Stimulated activated naive B cell treated with anti-CD40 and anti-IgM and Interleukin-4, amounts not matched to agents 10 μg/mL and 1 μg/mL and 100 μg/mL, for 72 hours (primary cell): Measurements from ENCODE around the gene USP44.
"Not testable (repeated sequence)": the region's sequence is repeated elsewhere in the genome, so short reads cannot be mapped to it uniquely, and the experiment has no call there.

ENCODE experiments used
- ATAC-seq, 2 donors: fragments of 150-1000 bp; cut with Tn5 transposase; replicated peaks; 2 replicates each; pipeline ENCODE4 v1.10.0; 2021; ENCODE audit warnings: moderate library complexity in 1 of 2
- DNase-seq: peaks from one replicate; pipeline ENCODE4 v3.0.0; 2021
- H3K27ac Mint-ChIP-seq: one replicate; pipeline ENCODE4 v1.8.0; 2022; ENCODE audit warnings: mild to moderate bottlenecking, mixed read lengths
- H3K27me3 Mint-ChIP-seq, 2 donors: one replicate each; pipeline ENCODE4 v1.8.0; 2022; ENCODE audit warnings: mixed read lengths in 2 of 2
- H3K36me3 Mint-ChIP-seq, 2 donors: one replicate each; pipeline ENCODE4 v1.8.0; 2022; ENCODE audit warnings: mixed read lengths in 2 of 2, mild to moderate bottlenecking in 1 of 2
- H3K4me1 Mint-ChIP-seq, 2 donors: one replicate each; pipeline ENCODE4 v1.8.0; 2022; ENCODE audit warnings: mixed read lengths in 2 of 2, mild to moderate bottlenecking in 1 of 2
- H3K4me3 Mint-ChIP-seq, 2 donors: one replicate each; pipeline ENCODE4 v1.8.0; 2022; ENCODE audit warnings: mild to moderate bottlenecking in 2 of 2, mixed read lengths in 2 of 2, moderate library complexity in 1 of 2
- H3K9me3 Mint-ChIP-seq, 2 donors: one replicate each; pipeline ENCODE4 v1.8.0; 2022; ENCODE audit warnings: mixed read lengths in 2 of 2, mild to moderate bottlenecking in 1 of 2

Gene USP44

DNA sequence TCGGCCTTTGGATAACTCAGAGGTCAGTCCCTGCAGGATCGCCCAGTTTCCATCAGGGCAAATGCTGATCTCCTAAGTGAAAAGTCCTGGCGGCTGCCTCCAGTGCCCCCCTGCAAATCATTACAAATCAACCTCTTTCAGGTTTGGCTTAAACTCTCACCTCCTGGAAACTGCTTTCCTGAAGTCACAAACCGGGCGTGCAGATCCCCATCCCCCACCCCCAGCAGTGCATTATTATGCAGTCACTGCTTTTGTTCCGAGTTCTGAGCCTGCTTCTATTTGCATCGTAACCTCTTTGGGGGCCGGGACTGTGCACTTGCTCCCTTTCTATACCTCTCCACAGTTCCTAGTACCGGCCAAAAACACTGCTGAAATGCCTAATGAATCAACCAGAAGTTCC is at the start of gene USP44:
Gene USP44 (minus strand): TSS at position 172 of the 400 bp plus-strand sequence. CDS start 17,220 bp downstream, outside the sequence.
- no peak for ATAC-seq
- peaks cover 0 to 3% of the 10 kb centered on the region in 2 donors for H3K36me3 Mint-ChIP-seq
- peaks cover 0 to 3% of the 10 kb centered on the region in 2 donors for H3K9me3 Mint-ChIP-seq
- no peak within 1 kb of the TSS for H3K27ac Mint-ChIP-seq
- H3K4me1 Mint-ChIP-seq, result peaks cover 12 to 23% of the 10 kb centered on the region in 2 donors
- no peak for DNase-seq
- H3K27me3 Mint-ChIP-seq, result peaks cover 0 to 11% of the 10 kb centered on the region in 2 donors
- no peak within 1 kb of the TSS for H3K4me3 Mint-ChIP-seq

- no peak for DNase-seq
- H3K4me3 Mint-ChIP-seq, result no peak overlapping the region
- H3K27me3 Mint-ChIP-seq, result peaks cover 0 to 4% of the 10 kb centered on the region in 2 donors
- no peaks in the 10 kb centered on the region for H3K9me3 Mint-ChIP-seq
- H3K27ac Mint-ChIP-seq, result no peak overlapping the region
- no peak for ATAC-seq
- no peaks in the 10 kb centered on the region for H3K36me3 Mint-ChIP-seq
- no peaks in the 10 kb centered on the region for H3K4me1 Mint-ChIP-seq
Measured at GRCh38 chr12:95600567-95600966, 49.3 kb upstream of the USP44 start.

GRCh38 chr12:95599880-95600279 is 48.6 kb upstream of the USP44 start:
- Mint-ChIP-seq H3K36me3 (no peaks in the 10 kb centered on the region), H3K27me3 (peaks cover 0 to 4% of the 10 kb centered on the region in 2 donors), H3K4me3 (no peak overlapping the region), H3K4me1 (no peaks in the 10 kb centered on the region), H3K27ac (no peak overlapping the region), H3K9me3 (no peaks in the 10 kb centered on the region)
- no peak for DNase-seq
- no peak for ATAC-seq

DNA sequence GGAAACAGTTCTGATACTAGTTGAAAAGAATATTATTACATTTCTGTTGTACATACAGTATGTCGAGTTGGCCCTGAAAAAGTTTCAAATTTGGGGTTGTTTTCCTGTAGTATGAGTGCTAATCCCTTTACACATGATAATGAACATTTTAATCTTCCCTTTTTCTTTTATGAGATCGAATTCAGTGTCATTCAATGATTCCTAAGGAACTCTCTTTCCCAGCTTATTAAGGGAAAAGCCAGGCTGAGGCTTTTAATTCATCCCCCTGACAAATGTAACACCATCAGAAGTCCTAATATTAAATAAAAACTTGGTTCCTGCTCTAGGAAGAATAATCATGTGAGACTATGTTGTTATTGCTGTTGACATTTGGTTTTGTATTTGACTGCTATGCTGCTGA is 42.9 kb upstream of the USP44 start:
- Mint-ChIP-seq H3K27ac (no peak overlapping the region), H3K27me3 (peaks cover 0 to 8% of the 10 kb centered on the region in 2 donors), H3K4me1 (no peaks in the 10 kb centered on the region), H3K36me3 (no peaks in the 10 kb centered on the region), H3K4me3 (no peak overlapping the region), H3K9me3 (no peaks in the 10 kb centered on the region)
- ATAC-seq (no peak), DNase-seq (no peak)

DNA sequence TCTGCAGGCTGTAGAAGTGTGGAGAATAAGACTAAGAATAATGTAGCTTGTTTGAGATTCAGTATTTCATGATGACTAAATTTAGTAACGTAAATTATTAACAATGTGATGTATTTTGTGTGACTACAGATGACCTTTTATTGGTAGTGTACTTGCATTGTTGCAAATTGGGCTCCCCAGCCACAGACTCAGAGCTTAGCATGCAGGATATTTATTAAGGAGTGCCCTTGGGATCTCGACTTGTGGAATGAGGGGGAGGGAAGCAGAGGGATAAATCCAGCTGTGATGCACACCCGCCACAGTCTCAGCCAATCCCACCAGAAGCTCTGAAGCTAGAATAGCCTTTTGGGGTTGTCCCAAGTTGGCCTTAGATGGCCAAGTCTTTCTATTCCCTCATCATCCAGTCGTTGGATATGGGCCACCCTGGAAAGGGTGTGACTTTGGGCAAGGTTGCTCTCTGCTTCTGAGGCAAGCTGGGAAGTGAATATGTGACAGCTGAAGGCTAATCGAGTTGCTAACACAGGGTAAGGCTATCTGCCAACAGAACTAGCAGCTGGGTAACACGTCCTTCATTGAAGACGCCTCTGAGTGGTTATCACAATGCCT is 42.1 kb upstream of the USP44 start:
- no peaks in the 10 kb centered on the region for H3K36me3 Mint-ChIP-seq

DNA sequence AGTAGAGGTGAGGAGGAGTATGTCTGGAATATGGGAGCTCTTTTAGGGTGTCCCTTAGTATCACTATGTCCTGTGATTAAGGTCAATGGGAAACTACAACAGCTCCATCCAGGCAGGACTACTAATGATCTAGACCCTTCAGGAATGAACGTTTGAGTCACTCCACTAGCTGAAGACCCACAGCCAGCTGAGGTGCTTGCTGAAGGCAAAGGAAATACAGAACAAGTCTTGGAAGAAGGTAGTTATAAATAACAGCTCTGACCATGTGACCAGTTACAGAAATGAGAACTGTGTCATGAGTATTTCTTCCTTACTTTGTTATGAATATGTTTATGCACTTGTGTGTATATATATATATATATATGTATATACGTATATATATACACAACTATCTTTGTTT is 40.5 kb upstream of the USP44 start:
- DNase-seq, result no peak

More for the DNA sequence above, 42.1 kb upstream of the USP44 start:
- DNase-seq (no peak), ATAC-seq (no peak)
- Mint-ChIP-seq H3K27ac (no peak overlapping the region), H3K27me3 (peaks cover 4 to 11% of the 10 kb centered on the region in 2 donors), H3K4me1 (peaks cover 0 to 1% of the 10 kb centered on the region in 2 donors), H3K4me3 (no peak overlapping the region), H3K9me3 (no peaks in the 10 kb centered on the region)

DNA sequence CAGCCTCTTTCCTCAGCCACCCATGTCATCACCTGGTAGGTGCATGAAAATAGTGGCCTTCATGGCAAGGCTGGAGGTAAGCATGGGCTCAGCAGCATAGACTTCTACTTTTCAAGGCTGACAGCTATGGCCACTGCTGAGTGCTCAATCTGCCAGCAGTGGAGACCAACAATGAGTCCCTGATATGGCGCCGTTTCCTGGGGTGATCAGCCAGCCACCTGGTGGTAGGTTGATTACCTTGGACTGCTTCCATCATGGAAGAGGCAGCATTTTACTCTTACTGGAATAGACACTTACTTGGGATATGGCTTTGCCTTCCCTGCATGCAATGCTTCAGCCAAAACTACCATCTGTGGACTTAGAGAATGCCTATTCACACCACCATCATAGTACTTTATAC is 39.5 kb upstream of the USP44 start:
- Mint-ChIP-seq H3K4me1 (peaks cover 0 to 3% of the 10 kb centered on the region in 2 donors), H3K27ac (no peak overlapping the region), H3K4me3 (no peak overlapping the region), H3K27me3 (peaks cover 4 to 19% of the 10 kb centered on the region in 2 donors), H3K9me3 (no peaks in the 10 kb centered on the region), H3K36me3 (no peaks in the 10 kb centered on the region)
- no peak for ATAC-seq
- DNase-seq, result no peak

More for the DNA sequence above, 40.5 kb upstream of the USP44 start:
- Mint-ChIP-seq H3K27ac (no peak overlapping the region), H3K4me3 (no peak overlapping the region), H3K27me3 (peaks cover 4 to 19% of the 10 kb centered on the region in 2 donors), H3K4me1 (peaks cover 0 to 3% of the 10 kb centered on the region in 2 donors), H3K36me3 (no peaks in the 10 kb centered on the region), H3K9me3 (no peaks in the 10 kb centered on the region)
- no peak for ATAC-seq

DNA sequence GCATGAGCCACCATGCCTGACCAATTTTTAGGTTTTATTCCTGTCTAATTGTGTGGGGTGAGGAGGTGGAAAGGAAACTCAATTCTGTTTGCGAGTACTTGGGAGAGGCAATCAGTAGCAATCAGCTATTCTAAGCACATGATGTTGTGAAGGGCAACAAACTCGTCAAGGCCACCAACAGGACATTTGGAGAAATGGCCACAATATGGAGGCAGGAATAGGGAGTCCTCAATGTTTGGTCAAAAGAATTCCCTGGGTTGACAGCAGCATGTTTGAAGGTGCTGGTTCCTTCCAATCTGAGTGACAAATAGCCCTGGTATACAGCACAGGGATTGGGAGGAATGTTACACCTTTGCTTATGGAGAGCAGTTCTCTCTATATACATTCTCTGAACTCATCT is 32.7 kb upstream of the USP44 start:
- ATAC-seq, result no peak
- no peak overlapping the region for H3K4me3 Mint-ChIP-seq
- H3K36me3 Mint-ChIP-seq, result peaks cover 0 to 2% of the 10 kb centered on the region in 2 donors
- no peak for DNase-seq
- H3K27ac Mint-ChIP-seq, result no peak overlapping the region
- H3K9me3 Mint-ChIP-seq, result no peaks in the 10 kb centered on the region
- peaks cover 7 to 15% of the 10 kb centered on the region in 2 donors for H3K4me1 Mint-ChIP-seq
- H3K27me3 Mint-ChIP-seq, result peaks cover 4 to 11% of the 10 kb centered on the region in 2 donors

DNA sequence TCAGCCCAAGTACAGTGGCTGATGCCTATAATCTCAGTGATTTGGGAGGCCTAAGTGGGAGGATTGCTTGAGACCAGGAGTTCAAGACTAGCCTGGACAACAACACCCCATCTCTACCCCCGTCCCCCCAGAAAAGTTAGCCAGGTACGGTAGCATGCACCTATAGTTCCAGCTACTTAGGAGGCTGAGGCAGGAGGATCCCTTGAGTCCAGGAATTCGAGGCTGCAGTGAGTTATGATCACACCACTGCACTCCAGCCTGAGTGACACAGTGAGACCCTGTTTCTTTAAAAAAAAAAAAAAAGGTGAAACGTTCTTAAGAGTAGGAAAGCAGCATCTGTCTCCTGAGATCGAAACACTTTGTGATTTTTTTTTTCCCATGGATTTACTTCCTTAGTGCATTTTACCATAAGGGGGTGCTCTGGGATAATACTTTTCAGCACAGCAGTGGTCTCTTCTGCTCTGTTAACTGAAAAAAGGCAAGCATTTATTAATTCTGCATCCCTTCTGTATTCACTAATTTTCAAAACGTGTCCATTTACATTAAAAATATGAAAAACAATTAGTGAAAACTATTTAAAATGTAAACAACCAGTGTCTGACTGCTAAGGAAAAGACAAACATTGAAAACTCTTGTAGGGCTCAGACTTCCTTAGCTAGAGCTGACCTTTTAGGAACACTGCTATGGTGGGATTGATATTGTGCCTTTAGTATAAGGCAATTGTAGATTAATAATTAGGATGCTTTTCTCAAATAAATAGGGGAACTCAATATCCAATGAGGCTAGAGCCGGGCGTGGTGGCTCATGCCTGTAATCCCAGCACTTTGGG is 31.2 kb upstream of the USP44 start:
- DNase-seq, result no peak
- ATAC-seq, result no peak
- Mint-ChIP-seq H3K9me3 (no peaks in the 10 kb centered on the region), H3K27ac (no peak overlapping the region), H3K27me3 (peaks cover 0 to 6% of the 10 kb centered on the region in 2 donors), H3K4me3 (no peak overlapping the region), H3K36me3 (peaks cover 0 to 2% of the 10 kb centered on the region in 2 donors), H3K4me1 (peaks cover 5 to 15% of the 10 kb centered on the region in 2 donors)

DNA sequence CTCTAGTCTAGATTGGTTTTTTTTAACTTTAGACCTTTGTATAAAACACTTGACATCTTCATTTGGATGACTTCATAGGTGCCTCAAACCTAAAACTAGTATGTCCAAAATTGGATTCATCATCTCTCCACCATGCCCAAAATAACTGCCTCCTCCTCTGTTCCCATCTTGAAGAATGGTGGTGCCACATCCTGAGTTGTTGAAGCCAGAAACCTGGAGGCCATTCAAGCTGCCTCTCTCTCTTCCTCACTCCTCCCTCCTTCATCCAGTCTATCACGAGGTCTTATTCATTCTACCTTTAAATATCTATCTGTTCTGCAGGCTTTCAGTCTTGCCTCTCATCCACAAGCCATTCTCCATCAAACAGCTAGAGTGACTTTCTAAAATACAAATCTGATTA is 26.5 kb upstream of the USP44 start:
- no peaks in the 10 kb centered on the region for H3K9me3 Mint-ChIP-seq
- H3K36me3 Mint-ChIP-seq, result peaks cover 0 to 2% of the 10 kb centered on the region in 2 donors
- H3K4me3 Mint-ChIP-seq, result no peak overlapping the region
- H3K27me3 Mint-ChIP-seq, result no peaks in the 10 kb centered on the region
- no peak overlapping the region for H3K27ac Mint-ChIP-seq
- ATAC-seq, result no peak
- no peak for DNase-seq
- peaks cover 17 to 36% of the 10 kb centered on the region in 2 donors for H3K4me1 Mint-ChIP-seq

- H3K4me1 Mint-ChIP-seq, result peaks cover 18 to 41% of the 10 kb centered on the region in 2 donors
- no peaks in the 10 kb centered on the region for H3K27me3 Mint-ChIP-seq
- peaks cover 0 to 2% of the 10 kb centered on the region in 2 donors for H3K36me3 Mint-ChIP-seq
- H3K27ac Mint-ChIP-seq, result no peak overlapping the region
- ATAC-seq (no peak), DNase-seq (no peak)
- no peaks in the 10 kb centered on the region for H3K9me3 Mint-ChIP-seq
- H3K4me3 Mint-ChIP-seq, result peak overlapping the region; percentile 83 to 86
Measured at GRCh38 chr12:95574799-95575452, 23.6 kb upstream of the USP44 start.

GRCh38 chr12:95573951-95574576 is 22.8 kb upstream of the USP44 start:
- Mint-ChIP-seq H3K9me3 (no peaks in the 10 kb centered on the region), H3K36me3 (peaks cover 0 to 1% of the 10 kb centered on the region in 2 donors), H3K4me1 (peaks cover 18 to 36% of the 10 kb centered on the region in 2 donors), H3K27me3 (peaks cover 0 to under 1% of the 10 kb centered on the region in 2 donors), H3K4me3 (peak overlapping the region; percentile 83 to 86), H3K27ac (peak overlapping the region; percentile 91)
- no peak for DNase-seq
- ATAC-seq, result peak; percentile 78 to 88

GRCh38 chr12:95571369-95571768 is 20.1 kb upstream of the USP44 start:
- Mint-ChIP-seq H3K4me3 (no peak overlapping the region), H3K9me3 (no peaks in the 10 kb centered on the region), H3K27me3 (peaks cover 3 to 5% of the 10 kb centered on the region in 2 donors), H3K27ac (no peak overlapping the region), H3K36me3 (no peaks in the 10 kb centered on the region), H3K4me1 (peaks cover 22 to 41% of the 10 kb centered on the region in 2 donors)
- peak; percentile 70 to 80 for ATAC-seq
- no peak for DNase-seq

- H3K36me3 Mint-ChIP-seq, H3K27ac Mint-ChIP-seq, DNase-seq, H3K27me3 Mint-ChIP-seq, ATAC-seq, H3K4me3 Mint-ChIP-seq, H3K9me3 Mint-ChIP-seq: not testable (repeated sequence)
- peaks cover 8 to 25% of the 10 kb centered on the region in 2 donors for H3K4me1 Mint-ChIP-seq
Measured at GRCh38 chr12:95568045-95568444, 16.8 kb upstream of the USP44 start.
